WTC11 (cell line): ENCODE results near the gene PLK2. TPM values are rescaled to one million over a fixed set of nuclear protein-coding genes. Genes with fewer than 3 reads are reported as not detected.
A peak's percentile ranks its signal among the peaks of the same experiment; 100 is the strongest.

Experiments
- ATAC-seq: fragments of 200-7000 bp; cut with Tn5 transposase; 2 replicates; pipeline ENCODE4 v1.10.0; 2021; ENCODE audit warnings: mild to moderate bottlenecking, moderate library complexity
- CTCF ChIA-PET: fragments of 300-600 bp; sonication (Branson Sonifier 250); formaldehyde crosslinking; loops from one replicate; lab custom pipeline; 2021; ENCODE audit warnings: antibody characterized with exemption; lab: Charles Lee
- POLR2A ChIA-PET: fragments of 350-600 bp; sonication (Branson Sonifier 250); formaldehyde crosslinking; loops from one replicate; lab custom pipeline; 2021; ENCODE audit warnings: antibody characterized with exemption; lab: Charles Lee
- DNase-seq: peaks from one replicate; pipeline ENCODE4 v3.0.0; 2021; ENCODE audit warnings: low spot score
- H3K27ac Mint-ChIP-seq: 2 replicates; pipeline ENCODE4 v1.8.0; 2021; ENCODE audit warnings: mixed read lengths
- H3K27me3 Mint-ChIP-seq: 2 replicates; pipeline ENCODE4 v1.8.0; 2021; ENCODE audit warnings: low read depth, mild to moderate bottlenecking, moderate library complexity, mixed read lengths
- H3K36me3 Mint-ChIP-seq: 2 replicates; pipeline ENCODE4 v1.8.0; 2021; ENCODE audit warnings: mixed read lengths
- H3K4me1 Mint-ChIP-seq: 2 replicates; pipeline ENCODE4 v1.8.0; 2022; ENCODE audit warnings: mixed read lengths
- H3K4me3 Mint-ChIP-seq: 2 replicates; pipeline ENCODE4 v1.8.0; 2021; ENCODE audit warnings: mild to moderate bottlenecking, moderate library complexity, mixed read lengths
- H3K9me3 Mint-ChIP-seq: 2 replicates; pipeline ENCODE4 v1.8.0; 2021; ENCODE audit warnings: mixed read lengths
- ARID4B ChIP-seq: sonication (generic); formaldehyde crosslinking; IDR thresholded peaks from 2 replicates; pipeline ENCODE4 v1.8.0; 2023; ENCODE audit warnings: missing genetic modification reagents, mild to moderate bottlenecking, borderline replicate concordance
- ATF1 ChIP-seq: sonication (generic); formaldehyde crosslinking; IDR thresholded peaks from 2 replicates; pipeline ENCODE4 v1.8.1; 2023; ENCODE audit warnings: mild to moderate bottlenecking, moderate library complexity, missing genetic modification reagents
- ATF6 ChIP-seq: sonication (generic); formaldehyde crosslinking; IDR thresholded peaks from 2 replicates; pipeline ENCODE4 v1.8.1; 2023; ENCODE audit warnings: mild to moderate bottlenecking, missing genetic modification reagents
- CREM ChIP-seq: sonication (generic); formaldehyde crosslinking; IDR thresholded peaks from 2 replicates; pipeline ENCODE4 v1.8.1; 2022; ENCODE audit warnings: mild to moderate bottlenecking, missing genetic modification reagents, moderate library complexity
- EMX1 ChIP-seq: fragments of 250-450 bp; sonication (Bioruptor Pico); IDR thresholded peaks from 2 replicates; pipeline ENCODE4 v1.8.0; 2021; ENCODE audit warnings: mild to moderate bottlenecking
- ESRRA ChIP-seq: sonication (generic); formaldehyde crosslinking; IDR thresholded peaks from 2 replicates; pipeline ENCODE4 v1.8.1; 2022; ENCODE audit warnings: mild to moderate bottlenecking, missing genetic modification reagents, borderline replicate concordance
- FOXJ3 ChIP-seq: sonication (generic); formaldehyde crosslinking; IDR thresholded peaks from 2 replicates; pipeline ENCODE4 v1.9.0; 2021; ENCODE audit warnings: missing genetic modification reagents, mild to moderate bottlenecking, borderline replicate concordance
- GTF2I ChIP-seq: fragments of 250-450 bp; sonication (Bioruptor Pico); conservative IDR thresholded peaks from 2 replicates; pipeline ENCODE4 v1.4.0; 2021; ENCODE audit warnings: mild to moderate bottlenecking
- IRF2 ChIP-seq: sonication (generic); formaldehyde crosslinking; IDR thresholded peaks from 2 replicates; pipeline ENCODE4 v1.8.0; 2022; ENCODE audit warnings: low read depth, missing genetic modification reagents, borderline replicate concordance
- NFYB ChIP-seq: sonication (generic); formaldehyde crosslinking; conservative IDR thresholded peaks from 2 replicates; pipeline ENCODE4 v1.8.0; 2022; ENCODE audit warnings: low read depth, missing genetic modification reagents
- OVOL2 ChIP-seq: fragments of 250-450 bp; sonication (Bioruptor Pico); IDR thresholded peaks from 2 replicates; pipeline ENCODE4 v1.9.0; 2021; ENCODE audit warnings: mild to moderate bottlenecking, borderline replicate concordance
- RORB ChIP-seq: fragments of 250-450 bp; sonication (Bioruptor Pico); IDR thresholded peaks from 2 replicates; pipeline ENCODE4 v1.9.0; 2021; ENCODE audit warnings: mild to moderate bottlenecking
- SP1 ChIP-seq: sonication (generic); formaldehyde crosslinking; conservative IDR thresholded peaks from 2 replicates; pipeline ENCODE4 v1.8.1; 2022; ENCODE audit warnings: missing genetic modification reagents
- ZNF232 ChIP-seq: sonication (generic); formaldehyde crosslinking; IDR thresholded peaks from 2 replicates; pipeline ENCODE4 v1.8.0; 2022; ENCODE audit warnings: mild to moderate bottlenecking, missing genetic modification reagents
- ZNF281 ChIP-seq: sonication (generic); formaldehyde crosslinking; IDR thresholded peaks from 2 replicates; pipeline ENCODE4 v1.8.0; 2023; ENCODE audit warnings: mild to moderate bottlenecking, missing genetic modification reagents
- ZNF425 ChIP-seq: fragments of 250-450 bp; sonication (Bioruptor Pico); conservative IDR thresholded peaks from 2 replicates; pipeline ENCODE4 v1.9.0; 2021; ENCODE audit warnings: mild to moderate bottlenecking
- ZNF671 ChIP-seq: fragments of 250-450 bp; sonication (Bioruptor Pico); IDR thresholded peaks from 2 replicates; pipeline ENCODE4 v1.8.0; 2021; ENCODE audit warnings: mild to moderate bottlenecking
- total RNA-seq: library from RNA; stranded (reverse); gene quantifications from 3 replicates; pipeline ENCODE4 v1.2.3, GENCODE V29; 2021

The PLK2 gene
- total RNA-seq, 1 experiment from 2014 or later, result 37.1 TPM

- POLR2A ChIA-PET, result no interaction called here
- Mint-ChIP-seq H3K4me1 (peaks cover 34% of the 10 kb centered on the region), H3K27me3 (peaks cover 2% of the 10 kb centered on the region), H3K27ac (no peak overlapping the region), H3K36me3 (peaks cover 50% of the 10 kb centered on the region), H3K9me3 (no peaks in the 10 kb centered on the region)
- CTCF ChIA-PET, result interaction anchor here (1.3 to 4.0 kb wide), 2 partner anchors 679 to 958 kb away, joined by 8 to 36 read pairs; no protein-coding TSS in a partner anchor
- DNase-seq, result no peak
- TF ChIP-seq ATF6 (CRISPR knock-in tag) (no peak), IRF2 (CRISPR knock-in tag) (no peak), EMX1 (no peak), ZNF425 (CRISPR knock-in tag) (no peak), OVOL2 (CRISPR knock-in tag) (no peak), ATF1 (CRISPR knock-in tag) (no peak), CREM (CRISPR knock-in tag) (no peak), RORB (no peak), ESRRA (CRISPR knock-in tag) (no peak), ARID4B (no peak), FOXJ3 (CRISPR knock-in tag) (no peak), NFYB (no peak), ZNF671 (CRISPR knock-in tag) (no peak), SP1 (CRISPR knock-in tag) (no peak)
- TF ChIP-seq, all 79 proteins: peak for 0
- peak overlapping the region; percentile 85 for H3K4me3 Mint-ChIP-seq
- no peak for ATAC-seq
Measured at GRCh38 chr5:58458141-58458742, 1.6 kb downstream of the PLK2 start.

GRCh38 chr5:58457050-58457449, 2.8 kb downstream of the PLK2 start:
- Mint-ChIP-seq H3K4me3 (peak overlapping the region; percentile 35), H3K27me3 (peaks cover 2% of the 10 kb centered on the region), H3K36me3 (peaks cover 54% of the 10 kb centered on the region), H3K4me1 (peaks cover 27% of the 10 kb centered on the region), H3K27ac (no peak overlapping the region), H3K9me3 (no peaks in the 10 kb centered on the region)
- no peak for ATAC-seq
- ChIA-PET CTCF (no interaction called here), POLR2A (no interaction called here)
- 0 out of 2 replicates have a peak, but pooled peaks have one; percentile 35 for TF ChIP-seq RORB
- no peak for TF ChIP-seq ZNF232 (CRISPR knock-in tag)
- no peak for TF ChIP-seq ZNF281 (CRISPR knock-in tag)
- TF ChIP-seq GTF2I (CRISPR knock-in tag), result no peak
- DNase-seq, result no peak
